HepG2 (cell line): ENCODE results near the gene FOXA3. TPM values are rescaled to one million over a fixed set of nuclear protein-coding genes. Genes with fewer than 3 reads are reported as not detected.

Source experiments
- FOSL2 ChIP-seq: sonication (generic); formaldehyde crosslinking; IDR thresholded peaks from 2 replicates; pipeline ENCODE4 v1.4.0; 2020; ENCODE audit warnings: missing genetic modification reagents
- FOXP4 ChIP-seq: sonication (generic); formaldehyde crosslinking; IDR thresholded peaks from 2 replicates; pipeline ENCODE4 v1.4.0; 2020; ENCODE audit warnings: missing genetic modification reagents
- HMG20A ChIP-seq: IDR thresholded peaks from 2 replicates; pipeline ENCODE4 v1.6.1; 2016; ENCODE audit warnings: borderline replicate concordance
- HNRNPL ChIP-seq: fragments of 200-400 bp; formaldehyde crosslinking; IDR thresholded peaks from 2 replicates; pipeline ENCODE4 v1.6.1; 2017; ENCODE audit warnings: mild to moderate bottlenecking, low read depth, low read length
- IRF9 ChIP-seq: sonication (generic); formaldehyde crosslinking; IDR thresholded peaks from 2 replicates; pipeline ENCODE4 v1.8.0; 2022; ENCODE audit warnings: missing genetic modification reagents, mild to moderate bottlenecking, borderline replicate concordance
- ISL2 ChIP-seq: sonication (generic); formaldehyde crosslinking; IDR thresholded peaks from 2 replicates; pipeline ENCODE4 v1.5.0; 2020; ENCODE audit warnings: missing genetic modification reagents
- JUND ChIP-seq: sonication (generic); formaldehyde crosslinking; IDR thresholded peaks from 2 replicates; pipeline ENCODE4 v1.8.0; 2022; ENCODE audit warnings: mild to moderate bottlenecking, missing genetic modification reagents
- MEIS1 ChIP-seq: sonication (generic); formaldehyde crosslinking; IDR thresholded peaks from 2 replicates; pipeline ENCODE4 v1.9.0; 2021; ENCODE audit warnings: mild to moderate bottlenecking, missing genetic modification reagents, moderate library complexity, borderline replicate concordance
- PATZ1 ChIP-seq: sonication (generic); formaldehyde crosslinking; IDR thresholded peaks from 2 replicates; pipeline ENCODE4 v1.4.0; 2020; ENCODE audit warnings: missing genetic modification reagents
- SATB2 ChIP-seq: sonication (generic); formaldehyde crosslinking; IDR thresholded peaks from 2 replicates; pipeline ENCODE4 v1.5.0; 2020; ENCODE audit warnings: missing genetic modification reagents
- SPEN ChIP-seq: sonication (generic); formaldehyde crosslinking; IDR thresholded peaks from 2 replicates; pipeline ENCODE4 v1.5.1; 2020; ENCODE audit warnings: low read depth, mild to moderate bottlenecking, missing genetic modification reagents
- TBL1XR1 ChIP-seq: fragments of 150-350 bp; IDR thresholded peaks from 2 replicates; pipeline ENCODE4 v1.6.1; 2014; ENCODE audit warnings: borderline replicate concordance, low read length; ENCODE audit not compliant: partially characterized antibody
- ZNF350 ChIP-seq: sonication (generic); formaldehyde crosslinking; IDR thresholded peaks from 2 replicates; pipeline ENCODE4 v1.4.0; 2020; ENCODE audit warnings: mild to moderate bottlenecking, low read depth, missing genetic modification reagents, borderline replicate concordance
- ZNF713 ChIP-seq: sonication (generic); formaldehyde crosslinking; IDR thresholded peaks from 2 replicates; pipeline ENCODE4 v1.4.0; 2020; ENCODE audit warnings: mild to moderate bottlenecking, missing genetic modification reagents
- polyA plus RNA-seq, 8 experiments: library from polyadenylated mRNA; depleted of rRNA in 3 of 8; stranded (reverse) in 7 of 8; unstranded in 1 of 8; fragments of >200 nt; fragmentation: Illumina TruSeq in 4 of 8; extraction: Trizol in 4 of 8; gene quantifications; 2 replicates each; pipeline versions ENCODE4 v1.2.1 to v1.2.3, GENCODE V29; 2011 to 2016; ENCODE audit warnings: low read depth in 4 of 8, missing spikeins in 1 of 8, mixed read lengths in 1 of 8; ENCODE audit not compliant: insufficient read depth in 1 of 8
- total RNA-seq, 5 experiments: library from RNA; depleted of rRNA; stranded (reverse); fragments of >200 nt; fragmentation: Illumina TruSeq; extraction: Trizol; gene quantifications; 2 replicates each; pipeline ENCODE4 v1.2.3, GENCODE V29; 2016; ENCODE audit warnings: low read depth in 1 of 5
- TF ChIP-seq, protein P1 (sequence below): IDR thresholded peaks from 2 replicates; pipeline ENCODE4 v1.4.0; 2020; ENCODE audit warnings: mild to moderate bottlenecking, missing genetic modification reagents

The FOXA3 gene
- total and polyA plus RNA-seq, 2 of the 13 experiments (the other 11 are each of a cell fraction or from before 2014, with no cell fraction given), result 29.8 to 47.6 TPM

- TF ChIP-seq, protein P1, sequence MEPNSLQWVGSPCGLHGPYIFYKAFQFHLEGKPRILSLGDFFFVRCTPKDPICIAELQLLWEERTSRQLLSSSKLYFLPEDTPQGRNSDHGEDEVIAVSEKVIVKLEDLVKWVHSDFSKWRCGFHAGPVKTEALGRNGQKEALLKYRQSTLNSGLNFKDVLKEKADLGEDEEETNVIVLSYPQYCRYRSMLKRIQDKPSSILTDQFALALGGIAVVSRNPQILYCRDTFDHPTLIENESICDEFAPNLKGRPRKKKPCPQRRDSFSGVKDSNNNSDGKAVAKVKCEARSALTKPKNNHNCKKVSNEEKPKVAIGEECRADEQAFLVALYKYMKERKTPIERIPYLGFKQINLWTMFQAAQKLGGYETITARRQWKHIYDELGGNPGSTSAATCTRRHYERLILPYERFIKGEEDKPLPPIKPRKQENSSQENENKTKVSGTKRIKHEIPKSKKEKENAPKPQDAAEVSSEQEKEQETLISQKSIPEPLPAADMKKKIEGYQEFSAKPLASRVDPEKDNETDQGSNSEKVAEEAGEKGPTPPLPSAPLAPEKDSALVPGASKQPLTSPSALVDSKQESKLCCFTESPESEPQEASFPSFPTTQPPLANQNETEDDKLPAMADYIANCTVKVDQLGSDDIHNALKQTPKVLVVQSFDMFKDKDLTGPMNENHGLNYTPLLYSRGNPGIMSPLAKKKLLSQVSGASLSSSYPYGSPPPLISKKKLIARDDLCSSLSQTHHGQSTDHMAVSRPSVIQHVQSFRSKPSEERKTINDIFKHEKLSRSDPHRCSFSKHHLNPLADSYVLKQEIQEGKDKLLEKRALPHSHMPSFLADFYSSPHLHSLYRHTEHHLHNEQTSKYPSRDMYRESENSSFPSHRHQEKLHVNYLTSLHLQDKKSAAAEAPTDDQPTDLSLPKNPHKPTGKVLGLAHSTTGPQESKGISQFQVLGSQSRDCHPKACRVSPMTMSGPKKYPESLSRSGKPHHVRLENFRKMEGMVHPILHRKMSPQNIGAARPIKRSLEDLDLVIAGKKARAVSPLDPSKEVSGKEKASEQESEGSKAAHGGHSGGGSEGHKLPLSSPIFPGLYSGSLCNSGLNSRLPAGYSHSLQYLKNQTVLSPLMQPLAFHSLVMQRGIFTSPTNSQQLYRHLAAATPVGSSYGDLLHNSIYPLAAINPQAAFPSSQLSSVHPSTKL, result peak; percentile 71
- TF ChIP-seq TBL1XR1, result peak; percentile 32
- TF ChIP-seq HNRNPL, result peak; percentile 98
- TF ChIP-seq IRF9, result 0 out of 2 replicates have a peak, but pooled peaks have one; percentile 49
- TF ChIP-seq ZNF713, result peak; percentile 39; the same call in 1 of the 2 replicates
- TF ChIP-seq SATB2 (CRISPR knock-in tag), result no peak
- peak; percentile 45; the same call in 1 of the 2 replicates for TF ChIP-seq MEIS1 (CRISPR knock-in tag)
- TF ChIP-seq JUND (CRISPR knock-in tag), result peak; percentile 53; the same call in 1 of the 2 replicates
- peak; percentile 75 for TF ChIP-seq FOXP4
- TF ChIP-seq ISL2 (CRISPR knock-in tag), result no peak
- TF ChIP-seq HMG20A (CRISPR knock-in tag), result peak; percentile 46; the same call in 1 of the 2 replicates
- peak; percentile 81 for TF ChIP-seq PATZ1
- peak; percentile 56; the same call in 1 of the 2 replicates for TF ChIP-seq SPEN (CRISPR knock-in tag)
- TF ChIP-seq ZNF350 (CRISPR knock-in tag), result peak; percentile 57; the same call in 1 of the 2 replicates
- TF ChIP-seq FOSL2, result peak; percentile 93
Measured at GRCh38 chr19:45878043-45878794, 14.1 kb downstream of the FOXA3 start (continued).
